Measurements from ENCODE around the gene ARPC5.

GRCh38 chr1:183656355-183656754, 20.8 kb upstream of the ARPC5 start:
- TF ChIP-seq EZH2phosphoT487 (IDR thresholded peaks at IDR 0.05; ENCODE audit: borderline replicate concordance) (no peak), CTCF (conservative IDR thresholded peaks at IDR 0.05; ENCODE audit: low read length) (no peak)
